GM23338 (cell line): Measurements from ENCODE around the gene IL22RA2. TPM values are rescaled to one million over a fixed set of nuclear protein-coding genes. Genes with fewer than 3 reads are reported as not detected.

ENCODE experiments used
- ATAC-seq: fragments of 200-7000 bp; cut with Tn5 transposase; 3 replicates; pipeline ENCODE4 v1.9.1; 2020
- DNase-seq: peaks from one replicate; pipeline ENCODE4 v3.0.0-alpha.2; 2015; ENCODE audit warnings: low spot score
- H2AFZ ChIP-seq: fragments of 200-600 bp; sonication (generic); 2 replicates; pipeline ENCODE4 v1.8.0; 2016; ENCODE audit warnings: antibody characterized with exemption, mild to moderate bottlenecking, moderate library complexity
- H3F3A ChIP-seq: fragments of 200-600 bp; sonication (generic); replicated peaks from 2 replicates; pipeline ENCODE4 v1.8.0; 2017; ENCODE audit warnings: antibody characterized with exemption, mixed run types, low read depth
- H3K27ac ChIP-seq: fragments of 200-600 bp; sonication (generic); 2 replicates; pipeline ENCODE4 v1.6.1; 2016; ENCODE audit warnings: low read depth
- H3K27me3 ChIP-seq: fragments of 200-600 bp; sonication (generic); 2 replicates; pipeline ENCODE4 v1.8.0; 2016; ENCODE audit warnings: mild to moderate bottlenecking, mixed run types, moderate library complexity; ENCODE audit not compliant: insufficient read depth
- H3K36me3 ChIP-seq: fragments of 200-600 bp; sonication (generic); 2 replicates; pipeline ENCODE4 v1.8.0; 2016; ENCODE audit warnings: mild to moderate bottlenecking; ENCODE audit not compliant: insufficient read depth
- H3K4me1 ChIP-seq: fragments of 200-600 bp; sonication (generic); 2 replicates; pipeline ENCODE4 v1.8.0; 2016; ENCODE audit warnings: mild to moderate bottlenecking, moderate library complexity; ENCODE audit not compliant: insufficient read depth
- H3K4me2 ChIP-seq: fragments of 200-600 bp; sonication (generic); 2 replicates; pipeline ENCODE4 v1.7.1; 2017; ENCODE audit warnings: mixed run types
- H3K4me3 ChIP-seq: fragments of 200-600 bp; sonication (generic); 2 replicates; pipeline ENCODE4 v1.6.1; 2016; ENCODE audit warnings: mixed run types
- H3K79me2 ChIP-seq: fragments of 200-600 bp; sonication (generic); replicated peaks from 2 replicates; pipeline ENCODE4 v1.8.0; 2017; ENCODE audit warnings: mild to moderate bottlenecking; ENCODE audit not compliant: insufficient read depth
- H3K9me2 ChIP-seq: fragments of 200-600 bp; sonication (generic); 2 replicates; pipeline ENCODE4 v1.8.0; 2017; ENCODE audit not compliant: insufficient read depth
- H4K20me1 ChIP-seq: fragments of 200-600 bp; sonication (generic); replicated peaks from 2 replicates; pipeline ENCODE4 v1.8.0; 2017; ENCODE audit warnings: mild to moderate bottlenecking; ENCODE audit not compliant: insufficient read depth
- H3K27ac Mint-ChIP-seq: 2 replicates; pipeline ENCODE4 v1.8.0; 2020; ENCODE audit warnings: inconsistent platforms, mild to moderate bottlenecking, moderate library complexity, mixed read lengths
- H3K27me3 Mint-ChIP-seq: 3 replicates; pipeline ENCODE4 v1.8.0; 2022; ENCODE audit warnings: low read depth, mild to moderate bottlenecking, moderate library complexity, mixed read lengths, inconsistent platforms; ENCODE audit not compliant: insufficient read depth, poor library complexity
- H3K36me3 Mint-ChIP-seq: 3 replicates; pipeline ENCODE4 v1.8.0; 2021; ENCODE audit warnings: low read depth, mild to moderate bottlenecking, inconsistent platforms, moderate library complexity, mixed read lengths
- H3K4me1 Mint-ChIP-seq: 3 replicates; pipeline ENCODE4 v1.8.0; 2020; ENCODE audit warnings: mild to moderate bottlenecking, inconsistent platforms, mixed read lengths
- H3K4me3 Mint-ChIP-seq: 3 replicates; pipeline ENCODE4 v1.8.0; 2021; ENCODE audit warnings: moderate library complexity, mild to moderate bottlenecking, inconsistent platforms, mixed read lengths
- H3K9me3 Mint-ChIP-seq: 3 replicates; pipeline ENCODE4 v1.8.0; 2020; ENCODE audit warnings: moderate library complexity, mild to moderate bottlenecking, inconsistent platforms, mixed read lengths
- CREB1 ChIP-seq: fragments of 250-450 bp; sonication (Bioruptor Pico); IDR thresholded peaks from 2 replicates; pipeline ENCODE4 v1.5.0; 2020; ENCODE audit warnings: low read depth, mild to moderate bottlenecking, moderate library complexity
- CTCF ChIP-seq, 2 experiments: fragments of 200-600 bp in 1 of 2; sonication (generic) in 1 of 2; conservative IDR thresholded peaks; 2 replicates each; pipeline versions ENCODE4 v1.5.1 to v1.6.1; 2016 to 2017; ENCODE audit warnings: antibody characterized with exemption in 2 of 2, low read depth in 2 of 2, mild to moderate bottlenecking in 2 of 2, moderate library complexity in 1 of 2
- ETS1 ChIP-seq: IDR thresholded peaks from 2 replicates; pipeline ENCODE4 v1.6.1; 2016; ENCODE audit warnings: antibody characterized with exemption
- EZH2 ChIP-seq: fragments of 200-600 bp; sonication (generic); IDR thresholded peaks from one replicate; pipeline ENCODE4 v1.8.0; 2017; ENCODE audit warnings: antibody characterized with exemption, mild to moderate bottlenecking, low read depth; ENCODE audit not compliant: unreplicated experiment
- EZH2phosphoT487 ChIP-seq: fragments of 200-600 bp; sonication (generic); IDR thresholded peaks from one replicate; pipeline ENCODE4 v1.8.1; 2018; ENCODE audit warnings: antibody characterized with exemption; ENCODE audit not compliant: unreplicated experiment
- JUNB ChIP-seq: IDR thresholded peaks from one replicate; pipeline ENCODE4 v1.6.1; 2016; ENCODE audit warnings: antibody characterized with exemption; ENCODE audit not compliant: unreplicated experiment
- NANOG ChIP-seq: IDR thresholded peaks from 2 replicates; pipeline ENCODE4 v1.6.1; 2016; ENCODE audit warnings: antibody characterized with exemption, borderline replicate concordance
- POLR2AphosphoS5 ChIP-seq: IDR thresholded peaks from 2 replicates; pipeline ENCODE4 v1.6.1; 2016; ENCODE audit warnings: antibody characterized with exemption, low read depth
- REST ChIP-seq: IDR thresholded peaks from one replicate; pipeline ENCODE4 v1.6.1; 2018; ENCODE audit warnings: antibody characterized with exemption; ENCODE audit not compliant: unreplicated experiment
- STAT1 ChIP-seq: IDR thresholded peaks from one replicate; pipeline ENCODE4 v1.6.1; 2016; ENCODE audit warnings: antibody characterized with exemption; ENCODE audit not compliant: unreplicated experiment
- ZNF114 ChIP-seq: fragments of 250-450 bp; sonication (Bioruptor Pico); IDR thresholded peaks from 2 replicates; pipeline ENCODE4 v1.5.0; 2020; ENCODE audit warnings: mild to moderate bottlenecking, moderate library complexity
- ZNF331 ChIP-seq: fragments of 250-450 bp; sonication (Bioruptor Pico); IDR thresholded peaks from 2 replicates; pipeline ENCODE4 v1.5.0; 2020; ENCODE audit warnings: low read depth, mild to moderate bottlenecking, moderate library complexity
- ZNF462 ChIP-seq: fragments of 250-450 bp; sonication (Bioruptor Pico); IDR thresholded peaks from 2 replicates; pipeline ENCODE4 v1.5.0; 2020; ENCODE audit warnings: mild to moderate bottlenecking, moderate library complexity
- polyA plus RNA-seq: library from polyadenylated mRNA; unstranded; fragments of >200 nt; fragmentation: Nextera tagmentation; extraction: Ambion mirVana; gene quantifications from 2 replicates; pipeline ENCODE4 v1.2.1, GENCODE V29; 2016
- total RNA-seq: library from RNA; depleted of rRNA; stranded (reverse); fragments of >200 nt; shearing (Covaris generic); gene quantifications from 2 replicates; pipeline ENCODE4 v1.2.3, GENCODE V29; 2014

The IL22RA2 gene
- total and polyA plus RNA-seq, 2 experiments from 2014 or later = not detected

- Mint-ChIP-seq H3K9me3 (peaks cover 49% of the 10 kb centered on the region), H3K4me1 (no peaks in the 10 kb centered on the region), H3K4me3 (no peak overlapping the region), H3K36me3 (peaks cover 27% of the 10 kb centered on the region), H3K27me3 (peaks cover 7% of the 10 kb centered on the region), H3K27ac (no peak overlapping the region)
- Histone ChIP-seq H3K4me3 (no peak overlapping the region), H3K79me2 (no peaks in the 10 kb centered on the region), H4K20me1 (no peaks in the 10 kb centered on the region), H3K4me2 (no peak overlapping the region), H3K9me2 (0 out of 2 replicates have a peak, but pooled peaks cover 6% of the 10 kb centered on the region), H3K4me1 (no peaks in the 10 kb centered on the region), H3K27me3 (no peaks in the 10 kb centered on the region), H3K36me3 (no peaks in the 10 kb centered on the region), H2AFZ (no peak overlapping the region), H3F3A (no peaks in the 10 kb centered on the region), H3K27ac (no peak overlapping the region)
- ATAC-seq (no peak), DNase-seq (no peak)
- no peak for TF ChIP-seq STAT1
- no peak for TF ChIP-seq REST
- TF ChIP-seq ZNF462 (CRISPR knock-in tag) = no peak
- TF ChIP-seq ZNF331 (CRISPR knock-in tag) = no peak
- TF ChIP-seq NANOG = no peak
- no peak for TF ChIP-seq EZH2phosphoT487
- TF ChIP-seq ETS1 = no peak
- no peak for TF ChIP-seq CREB1 (CRISPR knock-in tag)
- no peak for TF ChIP-seq CTCF (conservative IDR thresholded peaks at IDR 0.05; ENCODE audit: low read depth in 2 of 2)
- TF ChIP-seq ZNF114 = no peak
- TF ChIP-seq EZH2 = no peak
- TF ChIP-seq JUNB = no peak
- no peak for TF ChIP-seq POLR2AphosphoS5
Measured at GRCh38 chr6:137121401-137121997, 51.9 kb downstream of the IL22RA2 start.
